ENCODE measurements around the gene SLC24A4.

GRCh38 chr14:92285311-92285710 lies 37.7 kb upstream of the SLC24A4 start:
- TF ChIP-seq CTCF (IDR thresholded peaks at IDR 0.05; ENCODE audit: insufficient read depth, low read length, poor library complexity, severe bottlenecking) (no peak), EZH2phosphoT487 (conservative IDR thresholded peaks at IDR 0.05; ENCODE audit: low read length) (no peak)
